Lower lobe of right lung (tissue), 2 donors: Measurements from ENCODE around the gene OR4D6. TPM values are rescaled to one million over a fixed set of nuclear protein-coding genes. Genes with fewer than 3 reads are reported as not detected.

ENCODE experiments used
- ATAC-seq, 2 donors: fragments of 200-7000 bp; cut with Tn5 transposase; one replicate each; pipeline ENCODE4 v1.9.1; 2020 to 2022; ENCODE audit warnings: mild to moderate bottlenecking in 2 of 2, moderate library complexity in 2 of 2
- DNase-seq: peaks from one replicate; pipeline ENCODE4 v3.0.0-alpha.2; 2020
- H3K27ac ChIP-seq: fragments of 200-600 bp; one replicate; pipeline ENCODE4 v1.8.0; 2022
- H3K27me3 ChIP-seq: fragments of 200-600 bp; one replicate; pipeline ENCODE4 v1.8.0; 2022; ENCODE audit warnings: low read depth
- H3K36me3 ChIP-seq: fragments of 200-600 bp; one replicate; pipeline ENCODE4 v1.8.0; 2022; ENCODE audit warnings: mild to moderate bottlenecking
- H3K4me1 ChIP-seq: fragments of 200-600 bp; one replicate; pipeline ENCODE4 v1.8.0; 2022
- H3K4me3 ChIP-seq: fragments of 200-600 bp; one replicate; pipeline ENCODE4 v1.8.0; 2022; ENCODE audit warnings: mild to moderate bottlenecking
- H3K9me3 ChIP-seq: fragments of 200-600 bp; one replicate; pipeline ENCODE4 v1.8.0; 2022
- intact Hi-C: fragments of 100-400 bp; cut with DNase I; formaldehyde crosslinking; loops from one replicate; pipeline ENCODE4 v1.11.0; 2022
- total RNA-seq: library from RNA; stranded (reverse); fragmentation: NEBNext Ultra II Directional; extraction: Animal tissue kit (Norgen Biotek cat#: 25700); gene quantifications from one replicate; pipeline ENCODE4 v1.2.1, GENCODE V29; 2021
- TF ChIP-seq, protein P1 (sequence below): fragments of 200-600 bp; IDR thresholded peaks from one replicate; pipeline ENCODE4 v1.8.0; 2022; ENCODE audit warnings: antibody characterized with exemption, mild to moderate bottlenecking
- donor health status: DM: no; HTN: yes; CAD: no; lungs with severe emphysema.

OR4D6 gene
- total RNA-seq, 1 donor from 2014 or later = not detected

- ATAC-seq = no peak
- intact Hi-C loops = no loop called here
- H3K4me3 ChIP-seq = no peak within 1 kb of the TSS
- H3K27ac ChIP-seq = no peak within 1 kb of the TSS
- H3K36me3 ChIP-seq = no peaks in the 10 kb centered on the region
- TF ChIP-seq, protein P1, sequence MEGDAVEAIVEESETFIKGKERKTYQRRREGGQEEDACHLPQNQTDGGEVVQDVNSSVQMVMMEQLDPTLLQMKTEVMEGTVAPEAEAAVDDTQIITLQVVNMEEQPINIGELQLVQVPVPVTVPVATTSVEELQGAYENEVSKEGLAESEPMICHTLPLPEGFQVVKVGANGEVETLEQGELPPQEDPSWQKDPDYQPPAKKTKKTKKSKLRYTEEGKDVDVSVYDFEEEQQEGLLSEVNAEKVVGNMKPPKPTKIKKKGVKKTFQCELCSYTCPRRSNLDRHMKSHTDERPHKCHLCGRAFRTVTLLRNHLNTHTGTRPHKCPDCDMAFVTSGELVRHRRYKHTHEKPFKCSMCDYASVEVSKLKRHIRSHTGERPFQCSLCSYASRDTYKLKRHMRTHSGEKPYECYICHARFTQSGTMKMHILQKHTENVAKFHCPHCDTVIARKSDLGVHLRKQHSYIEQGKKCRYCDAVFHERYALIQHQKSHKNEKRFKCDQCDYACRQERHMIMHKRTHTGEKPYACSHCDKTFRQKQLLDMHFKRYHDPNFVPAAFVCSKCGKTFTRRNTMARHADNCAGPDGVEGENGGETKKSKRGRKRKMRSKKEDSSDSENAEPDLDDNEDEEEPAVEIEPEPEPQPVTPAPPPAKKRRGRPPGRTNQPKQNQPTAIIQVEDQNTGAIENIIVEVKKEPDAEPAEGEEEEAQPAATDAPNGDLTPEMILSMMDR = no peak
- no peaks in the 10 kb centered on the region for H3K9me3 ChIP-seq
- DNase-seq = no peak
- H3K27me3 ChIP-seq = no peaks in the 10 kb centered on the region
- H3K4me1 ChIP-seq = no peaks in the 10 kb centered on the region
These were observed 16.3 kb downstream of the OR4D6 start, which contains the start of gene OR4D10 for GRCh38 chr11:59473015-59473414. OR4D10 (plus strand) TSS chr11:59473315; CDS start chr11:59477430, 4,115 bp downstream.

- ATAC-seq = peak in 1 of 2 donors; percentile 24
- DNase-seq = no peak
- intact Hi-C loops = no loop called here
- TF ChIP-seq, protein P1 = no peak
- Histone ChIP-seq H3K9me3 (no peaks in the 10 kb centered on the region), H3K27me3 (no peaks in the 10 kb centered on the region), H3K4me3 (no peak overlapping the region), H3K36me3 (no peaks in the 10 kb centered on the region), H3K4me1 (no peaks in the 10 kb centered on the region), H3K27ac (no peak overlapping the region)
These were observed 18.4 kb downstream of the OR4D6 start for GRCh38 chr11:59475176-59475575.

GRCh38 chr11:59479906-59480305 lies 23.1 kb downstream of the OR4D6 start:
- no peaks in the 10 kb centered on the region for H3K27me3 ChIP-seq
- intact Hi-C loops = no loop called here
- DNase-seq (no peak), ATAC-seq (peak in 1 of 2 donors; percentile 29)
- H3K4me1 ChIP-seq = no peaks in the 10 kb centered on the region
- H3K27ac ChIP-seq = no peak overlapping the region
- H3K4me3 ChIP-seq = no peak overlapping the region
- no peaks in the 10 kb centered on the region for H3K9me3 ChIP-seq
- no peaks in the 10 kb centered on the region for H3K36me3 ChIP-seq
- TF ChIP-seq, protein P1 = no peak

DNA sequence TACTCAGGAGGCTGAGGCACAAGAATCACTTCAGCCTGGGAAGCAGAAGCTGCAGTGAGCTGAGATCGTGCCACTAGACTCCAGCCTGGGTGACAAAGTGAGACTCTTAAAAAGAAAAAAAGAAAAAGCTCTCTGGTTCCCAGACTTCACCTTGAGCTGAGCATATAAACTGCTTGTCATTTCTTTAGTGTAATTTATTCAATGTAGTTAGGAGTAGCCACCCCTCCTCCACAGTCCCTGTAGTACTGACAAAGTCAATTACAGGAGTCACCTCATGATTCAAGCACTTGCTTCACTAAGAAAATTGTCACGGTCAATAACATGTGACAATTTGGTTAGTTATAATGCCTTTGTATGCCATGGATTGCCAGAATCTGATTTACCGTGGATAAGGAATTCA lies 23.6 kb downstream of the OR4D6 start:
- TF ChIP-seq, protein P1 = no peak
- Histone ChIP-seq H3K36me3 (no peaks in the 10 kb centered on the region), H3K27ac (no peak overlapping the region), H3K4me1 (no peaks in the 10 kb centered on the region), H3K9me3 (no peaks in the 10 kb centered on the region), H3K27me3 (no peaks in the 10 kb centered on the region), H3K4me3 (no peak overlapping the region)
- DNase-seq (no peak), ATAC-seq (no peak)
- intact Hi-C loops = no loop called here

DNA sequence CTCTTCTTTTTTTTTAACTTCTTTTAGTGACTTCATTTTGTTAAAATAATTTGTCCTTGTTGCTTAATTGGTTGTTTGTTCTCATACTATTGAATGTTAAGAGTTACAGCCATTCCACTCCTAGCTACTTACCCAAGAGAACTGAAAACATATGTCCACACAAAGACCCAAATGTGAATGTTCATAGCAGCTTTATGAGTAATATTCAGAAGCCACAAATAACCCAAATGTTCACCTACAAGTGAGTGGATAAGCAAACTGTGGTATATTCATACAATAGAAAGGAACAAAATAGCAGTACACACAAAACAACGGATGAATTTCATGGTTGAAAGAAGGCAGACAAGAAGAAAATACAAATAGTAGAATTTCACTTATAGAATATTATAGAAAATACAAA lies 45.2 kb downstream of the OR4D6 start:
- Histone ChIP-seq H3K27ac (no peak overlapping the region), H3K9me3 (no peaks in the 10 kb centered on the region), H3K4me1 (no peaks in the 10 kb centered on the region), H3K36me3 (no peaks in the 10 kb centered on the region), H3K27me3 (no peaks in the 10 kb centered on the region), H3K4me3 (no peak overlapping the region)
- intact Hi-C loops = no loop called here
- TF ChIP-seq, protein P1 = no peak
- DNase-seq (no peak), ATAC-seq (no peak)

DNA sequence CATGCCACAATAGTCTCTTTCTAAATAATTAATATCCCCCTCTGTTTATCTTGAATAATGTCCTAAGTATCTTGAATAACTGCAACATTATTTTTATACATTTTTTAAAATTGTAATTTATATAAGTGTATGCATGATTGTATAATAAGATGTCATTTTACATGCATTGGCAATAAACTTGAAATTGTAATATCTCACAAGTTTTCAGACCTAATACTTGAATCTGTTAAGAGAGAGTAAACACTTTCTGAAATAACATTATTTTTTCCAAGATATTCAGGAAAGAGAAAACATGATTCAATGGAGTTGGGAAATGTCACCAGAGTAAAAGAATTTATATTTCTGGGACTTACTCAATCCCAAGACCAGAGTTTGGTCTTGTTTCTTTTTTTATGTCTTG lies 46.5 kb downstream of the OR4D6 start, which contains the start of gene OR4D11:
TSS of gene OR4D11 (plus strand) at position 301 of the 400 bp plus-strand sequence. CDS start at position 301, 0 bp downstream.
- no peak within 1 kb of the TSS for H3K4me3 ChIP-seq
- H3K27ac ChIP-seq = no peak within 1 kb of the TSS
- DNase-seq = no peak
- ATAC-seq = no peak
- TF ChIP-seq, protein P1 = no peak
- no peaks in the 10 kb centered on the region for H3K36me3 ChIP-seq
- H3K27me3 ChIP-seq = no peaks in the 10 kb centered on the region
- H3K9me3 ChIP-seq = no peaks in the 10 kb centered on the region
- intact Hi-C loops = no loop called here
- no peaks in the 10 kb centered on the region for H3K4me1 ChIP-seq
